Endodermal cell (in vitro differentiated cells): ENCODE results near the gene PDE10A. TPM values are rescaled to one million over a fixed set of nuclear protein-coding genes. Genes with fewer than 3 reads are reported as not detected.

Experiments
- DNase-seq: peaks from one replicate; pipeline ENCODE4 v3.0.0-alpha.2; 2017
- H3K27ac ChIP-seq: 2 replicates; pipeline ENCODE4 v1.5.1; 2013; ENCODE audit warnings: mild to moderate bottlenecking, low read depth, low read length, moderate library complexity
- H3K27me3 ChIP-seq: 2 replicates; pipeline ENCODE4 v1.6.1; 2013; ENCODE audit warnings: mild to moderate bottlenecking, low read length, moderate library complexity; ENCODE audit not compliant: insufficient read depth, control insufficient read depth, poor library complexity, severe bottlenecking
- H3K36me3 ChIP-seq: 2 replicates; pipeline ENCODE4 v1.7.0; 2013; ENCODE audit warnings: mild to moderate bottlenecking, low read length, moderate library complexity; ENCODE audit not compliant: control insufficient read depth, insufficient read depth
- H3K4me1 ChIP-seq: one replicate; pipeline ENCODE4 v1.7.0; 2013; ENCODE audit warnings: low read length; ENCODE audit not compliant: control insufficient read depth, insufficient read depth
- H3K4me3 ChIP-seq: 2 replicates; pipeline ENCODE4 v1.5.1; 2013; ENCODE audit warnings: mild to moderate bottlenecking, low read length, moderate library complexity
- H3K9ac ChIP-seq: 2 replicates; pipeline ENCODE4 v1.6.1; 2013; ENCODE audit warnings: mild to moderate bottlenecking, low read length, moderate library complexity; ENCODE audit not compliant: poor library complexity, severe bottlenecking; ENCODE audit errors: extremely low read depth
- H3K9me3 ChIP-seq: 2 replicates; pipeline ENCODE4 v1.6.1; 2013; ENCODE audit warnings: mild to moderate bottlenecking, low read length, moderate library complexity; ENCODE audit not compliant: control insufficient read depth
- H3K27ac Mint-ChIP-seq: 2 replicates; pipeline ENCODE4 v1.8.0; 2020; ENCODE audit warnings: mixed read lengths
- H3K27me3 Mint-ChIP-seq: 2 replicates; pipeline ENCODE4 v1.8.0; 2021; ENCODE audit warnings: mild to moderate bottlenecking, mixed read lengths; ENCODE audit not compliant: insufficient read depth
- H3K36me3 Mint-ChIP-seq: 2 replicates; pipeline ENCODE4 v1.8.0; 2020; ENCODE audit warnings: low read depth, mixed read lengths
- H3K4me1 Mint-ChIP-seq: 2 replicates; pipeline ENCODE4 v1.8.0; 2020; ENCODE audit warnings: mixed read lengths
- H3K4me3 Mint-ChIP-seq: 2 replicates; pipeline ENCODE4 v1.8.0; 2020; ENCODE audit warnings: mild to moderate bottlenecking, moderate library complexity, mixed read lengths
- H3K9me3 Mint-ChIP-seq: 2 replicates; pipeline ENCODE4 v1.8.0; 2020; ENCODE audit warnings: mild to moderate bottlenecking, mixed read lengths
- WGBS, 2 experiments: methylation state at CpG; one replicate each; pipeline versions ENCODE4 v1.1.5 to v1.1.7; 2013; ENCODE audit warnings: missing lambda C conversion rate in 2 of 2, mixed read lengths in 1 of 2; ENCODE audit not compliant: insufficient coverage in 1 of 2, insufficient read length in 1 of 2; 5-methylcytosine and 5-hydroxymethylcytosine counted together
- total RNA-seq, 2 donors: library from RNA; stranded (reverse); fragmentation: NEBNext Ultra II Directional in 1 of 2; extraction: Animal tissue kit (Norgen Biotek cat#: 25700) in 1 of 2; gene quantifications; 2 replicates in 1 of 2; 3 replicates in 1 of 2; pipeline ENCODE4 v1.2.1, GENCODE V29; 2021
- TF ChIP-seq, protein P1 (sequence below): fragments of 200-600 bp; sonication (generic); conservative IDR thresholded peaks from 2 replicates; pipeline ENCODE4 v1.5.0; 2021; ENCODE audit warnings: antibody characterized with exemption, mild to moderate bottlenecking

The PDE10A gene
- total RNA-seq, 2 donors from 2014 or later: 22.8 to 27.8 TPM

DNA sequence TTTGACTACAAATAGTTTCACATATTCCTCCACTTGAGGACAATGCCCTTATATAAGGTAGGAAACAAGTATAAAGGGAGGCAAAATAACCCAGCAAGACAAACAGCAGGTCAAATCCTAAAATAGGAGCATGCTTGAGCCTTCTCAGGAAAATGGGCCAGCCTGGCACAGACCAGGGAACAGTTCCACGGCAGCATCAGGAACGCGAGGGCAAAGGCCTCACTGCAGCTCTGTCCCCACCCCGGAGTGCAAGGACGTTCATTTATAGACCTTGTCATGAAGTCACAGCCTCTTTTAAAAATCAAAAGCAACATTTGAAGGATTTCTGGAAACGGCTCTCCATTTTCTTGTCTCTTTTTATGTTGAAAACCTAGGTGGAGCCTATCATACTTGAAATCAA is 17.1 kb downstream of the PDE10A start:
- peaks cover 17% of the 10 kb centered on the region for H3K36me3 ChIP-seq
- TF ChIP-seq, protein P1, sequence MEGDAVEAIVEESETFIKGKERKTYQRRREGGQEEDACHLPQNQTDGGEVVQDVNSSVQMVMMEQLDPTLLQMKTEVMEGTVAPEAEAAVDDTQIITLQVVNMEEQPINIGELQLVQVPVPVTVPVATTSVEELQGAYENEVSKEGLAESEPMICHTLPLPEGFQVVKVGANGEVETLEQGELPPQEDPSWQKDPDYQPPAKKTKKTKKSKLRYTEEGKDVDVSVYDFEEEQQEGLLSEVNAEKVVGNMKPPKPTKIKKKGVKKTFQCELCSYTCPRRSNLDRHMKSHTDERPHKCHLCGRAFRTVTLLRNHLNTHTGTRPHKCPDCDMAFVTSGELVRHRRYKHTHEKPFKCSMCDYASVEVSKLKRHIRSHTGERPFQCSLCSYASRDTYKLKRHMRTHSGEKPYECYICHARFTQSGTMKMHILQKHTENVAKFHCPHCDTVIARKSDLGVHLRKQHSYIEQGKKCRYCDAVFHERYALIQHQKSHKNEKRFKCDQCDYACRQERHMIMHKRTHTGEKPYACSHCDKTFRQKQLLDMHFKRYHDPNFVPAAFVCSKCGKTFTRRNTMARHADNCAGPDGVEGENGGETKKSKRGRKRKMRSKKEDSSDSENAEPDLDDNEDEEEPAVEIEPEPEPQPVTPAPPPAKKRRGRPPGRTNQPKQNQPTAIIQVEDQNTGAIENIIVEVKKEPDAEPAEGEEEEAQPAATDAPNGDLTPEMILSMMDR: no peak
- H3K36me3 Mint-ChIP-seq: peaks cover 5% of the 10 kb centered on the region

DNA sequence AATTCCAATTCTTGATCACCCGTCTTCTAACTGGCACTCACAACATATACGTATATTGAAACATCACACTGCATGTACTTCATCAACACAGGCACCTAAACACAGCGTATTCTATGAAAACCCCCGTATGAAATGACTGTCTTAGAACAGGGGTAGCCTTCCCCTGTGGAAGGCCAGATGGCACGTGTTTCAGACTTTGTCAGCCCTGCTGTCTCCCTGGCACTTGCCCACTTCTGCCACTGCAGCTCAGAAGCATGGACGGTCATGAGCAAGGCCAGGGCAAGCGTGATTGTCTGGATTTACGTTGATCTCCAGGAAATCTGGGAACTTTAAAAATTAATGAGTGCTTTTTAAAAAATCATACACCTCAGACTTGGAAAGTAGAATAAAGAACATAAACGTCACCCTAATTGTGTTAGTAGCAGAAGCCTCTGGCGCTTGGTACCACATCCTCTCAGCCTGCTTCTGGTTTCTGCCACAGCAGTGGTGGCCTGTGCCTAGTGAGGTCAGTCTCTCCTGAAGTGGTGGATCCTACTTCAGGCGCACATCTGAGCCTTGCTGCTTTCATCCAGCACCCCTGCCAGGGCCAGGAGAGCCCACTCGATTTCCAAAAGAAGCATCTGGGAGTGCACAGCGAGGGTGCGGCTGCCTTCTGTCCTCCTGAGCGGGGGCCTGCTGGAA is 18.3 kb downstream of the PDE10A start:
- Histone ChIP-seq H3K27me3 (no peaks in the 10 kb centered on the region), H3K4me1 (peaks cover 3% of the 10 kb centered on the region), H3K9ac (no peak overlapping the region), H3K27ac (no peak overlapping the region), H3K36me3 (peaks cover 17% of the 10 kb centered on the region), H3K9me3 (no peaks in the 10 kb centered on the region), H3K4me3 (no peak overlapping the region)
- Mint-ChIP-seq H3K27ac (no peak overlapping the region), H3K36me3 (peaks cover 5% of the 10 kb centered on the region), H3K27me3 (no peaks in the 10 kb centered on the region), H3K4me3 (no peak overlapping the region), H3K4me1 (peaks cover 16% of the 10 kb centered on the region), H3K9me3 (no peaks in the 10 kb centered on the region)
- TF ChIP-seq, protein P1: no peak
- no peak for DNase-seq
- 91 to 92% methylated on average over 15 of the region's 15 CpGs for WGBS, 2 experiments

More for the DNA sequence above, 17.1 kb downstream of the PDE10A start:
- no peaks in the 10 kb centered on the region for H3K9me3 Mint-ChIP-seq
- no peaks in the 10 kb centered on the region for H3K27me3 Mint-ChIP-seq
- 97 to 98% methylated on average over 6 of the region's 6 CpGs for WGBS, 2 experiments
- no peak overlapping the region for H3K9ac ChIP-seq
- H3K27ac ChIP-seq: no peak overlapping the region
- H3K4me3 Mint-ChIP-seq: no peak overlapping the region
- H3K27ac Mint-ChIP-seq: no peak overlapping the region
- no peak overlapping the region for H3K4me3 ChIP-seq
- DNase-seq: no peak
- no peaks in the 10 kb centered on the region for H3K27me3 ChIP-seq
- H3K9me3 ChIP-seq: no peaks in the 10 kb centered on the region
- peaks cover 3% of the 10 kb centered on the region for H3K4me1 ChIP-seq
- H3K4me1 Mint-ChIP-seq: peaks cover 16% of the 10 kb centered on the region

- Histone ChIP-seq H3K9ac (no peak overlapping the region), H3K27me3 (no peaks in the 10 kb centered on the region), H3K4me1 (peaks cover 3% of the 10 kb centered on the region), H3K9me3 (no peaks in the 10 kb centered on the region), H3K4me3 (no peak overlapping the region), H3K27ac (no peak overlapping the region), H3K36me3 (peaks cover 17% of the 10 kb centered on the region)
- TF ChIP-seq, protein P1: no peak
- no peak for DNase-seq
- H3K9me3 Mint-ChIP-seq: no peaks in the 10 kb centered on the region
- no peak overlapping the region for H3K27ac Mint-ChIP-seq
- peaks cover 5% of the 10 kb centered on the region for H3K36me3 Mint-ChIP-seq
- no peak overlapping the region for H3K4me3 Mint-ChIP-seq
- H3K4me1 Mint-ChIP-seq: peaks cover 15% of the 10 kb centered on the region
- 50 to 76% methylated on average over 2 to 3 of the region's 3 CpGs for WGBS, 2 experiments
- H3K27me3 Mint-ChIP-seq: no peaks in the 10 kb centered on the region
These were observed 20.0 kb downstream of the PDE10A start for GRCh38 chr6:165643015-165643414.
